T-helper 2 cell treated with Interferon-gamma antibody and Interleukin-4, amounts not matched to agents 5 μg/mL and 100 μg/mL, for 36 hours (primary cell): ENCODE data around the gene NKAIN4.
"Not testable (repeated sequence)": the region's sequence is repeated elsewhere in the genome, so short reads cannot be mapped to it uniquely, and the experiment has no call there.

Source experiments
- DNase-seq: peaks from one replicate; pipeline ENCODE4 v3.0.0; 2021; ENCODE audit warnings: low spot score
- H3K27ac Mint-ChIP-seq: one replicate; pipeline ENCODE4 v1.8.0; 2021; ENCODE audit warnings: mild to moderate bottlenecking, mixed read lengths
- H3K27me3 Mint-ChIP-seq: one replicate; pipeline ENCODE4 v1.8.0; 2021; ENCODE audit warnings: low read depth, mixed read lengths
- H3K36me3 Mint-ChIP-seq: one replicate; pipeline ENCODE4 v1.8.0; 2021; ENCODE audit warnings: low read depth, mixed read lengths
- H3K4me1 Mint-ChIP-seq: one replicate; pipeline ENCODE4 v1.8.0; 2021; ENCODE audit warnings: low read depth, mixed read lengths
- H3K4me3 Mint-ChIP-seq: one replicate; pipeline ENCODE4 v1.8.0; 2022; ENCODE audit warnings: mild to moderate bottlenecking, moderate library complexity, mixed read lengths
- H3K9me3 Mint-ChIP-seq: one replicate; pipeline ENCODE4 v1.8.0; 2021; ENCODE audit warnings: mixed read lengths

NKAIN4 gene

DNA sequence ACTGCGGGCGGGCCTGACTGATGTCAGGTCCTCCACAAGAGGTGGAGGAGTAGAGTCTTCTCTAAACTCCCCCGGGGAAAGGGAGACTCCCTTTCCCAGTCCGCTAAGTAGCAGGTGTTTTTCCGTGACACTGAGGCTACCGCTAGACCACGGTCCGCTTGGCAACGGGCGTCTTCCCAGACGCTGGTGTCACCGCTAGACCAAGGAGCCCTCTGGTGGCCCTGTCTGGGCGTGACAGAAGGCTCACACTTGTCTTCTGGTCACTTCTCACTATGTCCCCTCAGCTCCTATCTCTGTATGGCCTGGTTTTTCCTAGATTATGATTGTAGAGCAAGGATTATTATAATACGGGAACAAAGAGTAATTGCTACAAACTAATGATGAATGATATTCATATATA is 2.9 kb downstream of the NKAIN4 start:
- not testable (repeated sequence) for H3K9me3 Mint-ChIP-seq, H3K4me3 Mint-ChIP-seq, H3K27ac Mint-ChIP-seq, H3K36me3 Mint-ChIP-seq, H3K4me1 Mint-ChIP-seq, DNase-seq
- H3K27me3 Mint-ChIP-seq = peaks cover 37% of the 10 kb centered on the region

DNA sequence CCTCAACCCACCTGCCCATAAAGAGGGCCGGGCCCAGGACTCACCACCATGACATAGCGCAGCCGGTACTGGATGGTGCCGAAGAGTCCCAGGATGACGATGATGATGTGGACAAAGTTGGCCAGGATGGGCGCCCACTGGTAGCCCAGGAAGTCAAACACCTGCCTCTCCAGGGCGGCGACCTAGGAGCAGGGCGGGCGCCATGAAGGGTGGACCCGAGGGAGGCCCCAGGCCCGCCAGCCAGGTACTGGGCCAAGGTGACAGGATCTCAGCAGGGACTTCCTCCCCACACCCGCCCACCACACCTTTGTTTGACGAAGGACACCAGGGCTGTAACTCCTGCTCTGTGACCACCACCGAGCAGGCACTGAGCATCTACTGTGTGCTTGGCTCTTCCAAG is 4.4 kb downstream of the NKAIN4 start:
- Mint-ChIP-seq H3K36me3 (no peaks in the 10 kb centered on the region), H3K4me1 (no peaks in the 10 kb centered on the region), H3K9me3 (no peaks in the 10 kb centered on the region), H3K27me3 (peaks cover 33% of the 10 kb centered on the region), H3K27ac (no peak overlapping the region), H3K4me3 (no peak overlapping the region)
- DNase-seq = no peak

DNA sequence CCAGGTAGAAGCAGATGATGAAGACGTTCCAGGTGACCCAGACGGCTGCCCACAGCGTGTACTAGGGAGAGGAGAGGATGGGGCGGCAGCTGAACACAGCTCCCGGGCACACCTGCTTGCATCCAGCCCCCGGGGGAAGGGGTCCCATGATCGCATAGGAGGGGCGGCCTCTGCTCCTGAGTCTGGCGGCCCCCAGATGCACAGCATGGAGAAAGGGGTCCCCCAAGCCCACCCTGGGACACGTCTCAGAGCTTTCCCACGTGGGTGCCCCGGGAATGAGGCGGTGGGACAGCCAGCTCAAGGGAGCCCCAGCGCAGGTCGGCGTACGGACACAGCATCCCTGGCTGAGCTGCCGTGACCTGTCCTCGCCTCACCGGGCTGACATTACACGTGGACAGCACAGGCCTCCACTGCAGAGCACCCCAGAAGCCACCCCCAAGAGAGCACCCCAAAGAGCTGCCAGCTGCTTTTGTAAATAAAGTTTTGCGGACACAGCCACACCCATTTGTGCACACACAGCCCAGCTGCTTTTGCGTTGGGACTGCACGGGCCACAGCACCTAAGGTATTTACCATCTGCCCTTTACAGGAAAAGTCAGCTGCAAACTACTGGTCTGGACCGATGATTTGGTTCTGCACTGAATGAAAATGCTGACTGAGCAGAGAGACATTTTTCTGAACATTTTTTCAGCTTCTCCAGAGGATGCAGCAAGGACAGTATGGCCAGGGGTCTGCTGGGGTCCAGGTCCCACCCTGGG is 5.2 kb downstream of the NKAIN4 start:
- peaks cover 30% of the 10 kb centered on the region for H3K27me3 Mint-ChIP-seq
- H3K4me3 Mint-ChIP-seq = no peak overlapping the region
- DNase-seq = no peak
- H3K36me3 Mint-ChIP-seq = no peaks in the 10 kb centered on the region
- H3K27ac Mint-ChIP-seq = no peak overlapping the region
- no peaks in the 10 kb centered on the region for H3K4me1 Mint-ChIP-seq
- no peaks in the 10 kb centered on the region for H3K9me3 Mint-ChIP-seq

DNA sequence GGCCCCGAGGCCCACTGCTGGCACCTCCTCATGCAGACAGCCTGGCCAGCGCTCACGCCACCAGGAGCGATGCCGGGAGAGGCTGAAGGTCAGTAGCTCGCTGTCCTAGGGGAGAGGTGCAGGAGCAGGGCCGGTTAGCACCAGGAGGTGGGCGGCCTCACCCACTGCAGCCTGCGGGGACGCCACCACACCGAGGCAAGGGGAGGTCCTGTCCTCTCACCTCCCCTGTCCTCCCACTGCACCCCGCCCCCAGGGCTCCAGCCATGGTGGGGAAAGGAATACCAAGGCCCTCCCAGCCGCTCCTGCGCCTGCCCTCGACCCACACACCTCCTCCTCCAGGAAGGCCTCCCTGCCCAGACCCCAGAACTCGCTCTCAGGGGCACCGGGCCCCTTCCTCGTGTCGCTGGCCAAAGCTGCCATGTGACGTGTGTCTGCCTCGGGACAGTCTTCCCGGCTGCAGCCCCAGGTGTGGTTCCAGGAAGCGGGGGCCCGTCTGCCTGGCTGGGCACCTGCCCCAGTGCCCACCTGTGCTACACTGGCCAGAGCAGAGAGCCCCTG is 6.5 kb downstream of the NKAIN4 start:
- H3K27me3 Mint-ChIP-seq = peaks cover 25% of the 10 kb centered on the region
- H3K4me1 Mint-ChIP-seq = no peaks in the 10 kb centered on the region
- DNase-seq = no peak
- no peaks in the 10 kb centered on the region for H3K36me3 Mint-ChIP-seq
- no peak overlapping the region for H3K27ac Mint-ChIP-seq
- no peak overlapping the region for H3K4me3 Mint-ChIP-seq
- no peaks in the 10 kb centered on the region for H3K9me3 Mint-ChIP-seq

DNA sequence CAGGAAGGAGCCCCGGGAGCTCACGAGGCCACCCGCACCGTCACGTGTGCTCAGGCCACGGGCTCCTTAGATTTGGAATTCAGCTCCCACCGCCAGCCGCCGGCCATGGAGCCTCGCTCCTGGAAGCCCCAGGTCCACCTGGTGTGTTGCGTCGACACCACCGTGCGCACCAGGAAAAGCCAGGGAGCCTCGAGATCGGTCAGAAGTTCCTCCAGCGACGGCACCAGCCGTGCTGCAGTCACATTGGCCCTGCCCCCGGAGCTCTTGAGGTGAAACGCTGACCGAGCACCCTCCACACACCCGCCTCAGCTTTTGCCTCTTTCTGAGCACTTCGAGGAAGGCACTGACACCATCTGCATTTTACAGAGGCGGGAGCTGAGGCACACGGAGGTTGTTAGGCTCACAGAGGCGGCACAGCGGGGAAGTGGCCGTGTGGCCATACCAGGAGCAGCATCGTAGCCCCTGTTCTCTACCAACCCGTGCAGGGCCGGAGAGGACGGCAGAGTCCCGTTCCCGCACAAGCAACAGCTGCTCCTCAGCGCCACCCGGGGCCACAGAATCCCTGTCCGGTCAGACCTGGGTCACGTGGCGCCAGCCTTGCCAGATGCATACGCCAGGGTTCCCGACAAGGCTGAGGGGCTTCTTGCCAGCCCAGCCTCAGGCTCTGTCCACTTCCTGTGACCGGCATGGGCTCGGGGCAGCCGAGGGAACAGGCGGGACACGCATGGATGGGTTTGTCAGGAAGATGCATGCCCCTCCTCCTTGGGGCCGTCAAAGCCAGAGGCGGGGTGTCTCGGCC is 7.6 kb downstream of the NKAIN4 start:
- Mint-ChIP-seq H3K36me3 (no peaks in the 10 kb centered on the region), H3K4me3 (no peak overlapping the region), H3K9me3 (no peaks in the 10 kb centered on the region), H3K27me3 (peaks cover 16% of the 10 kb centered on the region), H3K4me1 (no peaks in the 10 kb centered on the region), H3K27ac (no peak overlapping the region)
- no peak for DNase-seq

DNA sequence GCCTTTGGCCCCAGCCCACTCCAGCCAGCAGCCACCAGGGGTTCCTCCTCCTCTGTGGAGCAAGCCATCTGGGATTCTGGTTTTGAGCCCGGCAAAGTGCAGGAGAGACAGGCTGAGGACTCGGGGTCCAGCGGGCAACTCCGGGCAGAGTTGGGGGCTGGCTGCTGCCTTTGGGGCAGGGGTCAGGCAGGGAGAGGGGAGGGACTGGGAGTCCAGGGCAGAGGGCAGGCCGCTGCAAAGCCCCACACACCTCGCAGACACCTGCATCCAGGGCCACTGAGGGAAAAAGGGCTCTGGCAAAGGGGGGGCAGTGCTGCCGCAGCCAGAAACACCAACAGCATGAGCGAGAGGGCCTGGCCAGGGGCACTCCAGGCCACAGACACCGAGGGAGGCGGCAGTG is 9.8 kb downstream of the NKAIN4 start:
- H3K36me3 Mint-ChIP-seq = no peaks in the 10 kb centered on the region
- no peak overlapping the region for H3K4me3 Mint-ChIP-seq
- no peak for DNase-seq
- H3K27ac Mint-ChIP-seq = no peak overlapping the region
- no peaks in the 10 kb centered on the region for H3K9me3 Mint-ChIP-seq
- no peaks in the 10 kb centered on the region for H3K4me1 Mint-ChIP-seq
- H3K27me3 Mint-ChIP-seq = peaks cover 16% of the 10 kb centered on the region

DNA sequence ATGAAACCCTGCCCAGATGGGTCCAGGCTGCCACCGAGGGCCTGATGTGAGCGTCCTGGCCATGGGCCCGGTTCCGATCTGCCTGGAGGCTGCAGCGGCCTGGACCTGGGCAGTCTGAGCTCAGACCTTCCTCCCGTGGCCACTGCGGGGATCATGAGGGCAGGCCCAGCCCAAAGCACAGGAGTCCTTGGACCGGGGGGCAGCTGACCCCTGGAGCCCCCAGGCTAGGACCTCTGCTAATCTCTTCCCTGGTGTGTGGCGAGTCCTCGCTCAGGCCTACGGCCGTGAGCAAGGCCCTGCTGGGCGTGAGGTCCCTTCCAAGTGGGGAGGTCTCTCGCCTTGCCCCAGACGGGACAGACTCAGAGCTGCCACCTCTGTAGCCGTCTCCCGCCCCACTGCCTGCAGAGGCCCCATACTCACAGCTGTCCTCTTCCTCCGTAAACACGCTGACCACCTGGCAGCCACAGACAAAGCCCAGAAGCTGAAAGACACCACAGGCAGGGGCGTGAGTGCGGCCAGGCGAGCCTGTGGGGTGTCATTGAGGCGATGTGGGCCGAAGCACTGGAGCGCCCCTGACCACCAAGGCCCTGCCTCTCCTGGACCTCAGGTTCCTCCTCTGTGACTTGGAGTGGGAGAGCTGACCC is 10.5 kb downstream of the NKAIN4 start:
- peaks cover 13% of the 10 kb centered on the region for H3K27me3 Mint-ChIP-seq
- no peaks in the 10 kb centered on the region for H3K4me1 Mint-ChIP-seq
- H3K27ac Mint-ChIP-seq = no peak overlapping the region
- no peaks in the 10 kb centered on the region for H3K36me3 Mint-ChIP-seq
- no peak for DNase-seq
- no peak overlapping the region for H3K4me3 Mint-ChIP-seq
- no peaks in the 10 kb centered on the region for H3K9me3 Mint-ChIP-seq

DNA sequence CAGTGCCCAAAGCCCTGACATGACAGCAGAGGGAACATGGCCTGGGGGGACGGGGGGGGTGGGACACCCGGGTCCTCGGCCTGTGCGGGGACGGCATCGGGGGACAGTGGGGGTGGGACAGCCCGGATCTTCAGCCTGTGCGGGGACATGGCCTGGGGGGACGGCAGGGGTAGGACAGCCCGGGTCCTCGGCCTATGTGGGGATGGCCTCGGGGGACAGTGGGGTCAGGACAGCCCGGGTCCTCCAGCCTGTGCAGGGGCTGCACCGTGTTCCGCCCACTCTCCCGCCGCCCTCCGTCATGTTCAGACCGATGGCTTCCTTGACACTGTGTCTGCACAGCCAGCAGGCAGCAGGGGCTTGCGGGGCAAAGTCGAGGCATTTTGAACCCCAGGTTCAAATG is 11.5 kb downstream of the NKAIN4 start:
- Mint-ChIP-seq H3K4me3 (no peak overlapping the region), H3K36me3 (no peaks in the 10 kb centered on the region), H3K4me1 (no peaks in the 10 kb centered on the region), H3K27ac (no peak overlapping the region), H3K27me3 (peaks cover 8% of the 10 kb centered on the region), H3K9me3 (no peaks in the 10 kb centered on the region)
- no peak for DNase-seq

DNA sequence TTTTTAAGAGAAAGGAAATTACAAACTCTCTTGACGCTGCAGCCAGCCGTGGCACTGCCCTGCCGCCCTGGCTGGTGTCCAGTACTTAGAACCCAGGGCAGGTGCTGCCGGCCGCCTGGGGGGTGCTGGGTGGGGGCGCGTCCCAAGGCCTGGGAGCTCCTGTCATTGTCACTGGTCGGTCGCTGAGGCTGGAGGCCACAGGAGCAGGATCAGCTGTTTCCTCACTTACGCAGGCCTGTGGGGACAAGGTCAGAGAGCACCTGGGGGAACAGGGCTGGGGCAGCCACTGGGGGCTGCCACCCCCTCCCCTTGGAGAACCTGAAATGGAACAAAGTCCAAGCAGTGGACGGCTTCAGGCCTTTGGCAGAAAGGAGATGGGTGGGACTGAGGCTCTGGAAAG is 13.0 kb downstream of the NKAIN4 start:
- no peak overlapping the region for H3K27ac Mint-ChIP-seq
- no peaks in the 10 kb centered on the region for H3K36me3 Mint-ChIP-seq
- H3K27me3 Mint-ChIP-seq = peaks cover 8% of the 10 kb centered on the region
- DNase-seq = no peak
- no peaks in the 10 kb centered on the region for H3K4me1 Mint-ChIP-seq
- no peaks in the 10 kb centered on the region for H3K9me3 Mint-ChIP-seq
- no peak overlapping the region for H3K4me3 Mint-ChIP-seq

DNA sequence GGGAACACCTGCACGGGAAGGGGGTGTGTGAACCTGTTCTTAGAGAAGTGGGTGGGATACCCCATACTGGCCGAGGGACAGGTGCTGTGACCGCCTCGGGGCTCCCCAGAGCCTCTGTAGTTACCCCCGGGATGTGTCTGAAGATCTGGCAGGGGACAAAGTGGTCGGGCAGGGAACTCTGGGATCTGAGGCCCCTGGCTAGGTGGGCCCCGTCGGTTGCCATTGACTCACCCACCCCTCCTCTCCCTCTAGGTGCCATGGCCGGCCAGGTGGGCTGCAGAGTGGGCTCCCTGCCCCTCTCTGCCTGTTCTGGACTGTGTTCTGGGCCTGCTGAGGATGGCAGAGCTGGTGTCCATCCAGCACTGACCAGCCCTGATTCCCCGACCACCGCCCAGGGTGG is 14.3 kb downstream of the NKAIN4 start:
- H3K27ac Mint-ChIP-seq = no peak overlapping the region
- no peaks in the 10 kb centered on the region for H3K36me3 Mint-ChIP-seq
- H3K4me3 Mint-ChIP-seq = no peak overlapping the region
- no peak for DNase-seq
- no peaks in the 10 kb centered on the region for H3K9me3 Mint-ChIP-seq
- no peaks in the 10 kb centered on the region for H3K4me1 Mint-ChIP-seq
- no peaks in the 10 kb centered on the region for H3K27me3 Mint-ChIP-seq

DNA sequence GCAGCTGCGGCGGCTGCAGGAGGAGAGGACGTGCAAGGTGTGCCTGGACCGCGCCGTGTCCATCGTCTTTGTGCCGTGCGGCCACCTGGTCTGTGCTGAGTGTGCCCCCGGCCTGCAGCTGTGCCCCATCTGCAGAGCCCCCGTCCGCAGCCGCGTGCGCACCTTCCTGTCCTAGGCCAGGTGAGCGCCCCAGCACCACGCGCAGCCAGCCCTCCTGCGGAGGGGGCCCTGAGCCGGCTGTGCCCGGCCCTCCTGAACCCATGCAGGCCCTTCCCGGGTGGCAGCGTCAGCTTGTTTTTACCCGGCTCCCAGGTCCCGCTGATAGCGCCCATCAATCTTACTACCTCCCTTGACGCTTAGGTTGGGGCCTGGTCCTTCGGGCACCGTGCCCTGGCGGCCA is 14.8 kb downstream of the NKAIN4 start:
- Mint-ChIP-seq H3K4me1 (no peaks in the 10 kb centered on the region), H3K4me3 (no peak overlapping the region), H3K9me3 (no peaks in the 10 kb centered on the region), H3K27me3 (no peaks in the 10 kb centered on the region), H3K36me3 (no peaks in the 10 kb centered on the region), H3K27ac (no peak overlapping the region)
- no peak for DNase-seq

DNA sequence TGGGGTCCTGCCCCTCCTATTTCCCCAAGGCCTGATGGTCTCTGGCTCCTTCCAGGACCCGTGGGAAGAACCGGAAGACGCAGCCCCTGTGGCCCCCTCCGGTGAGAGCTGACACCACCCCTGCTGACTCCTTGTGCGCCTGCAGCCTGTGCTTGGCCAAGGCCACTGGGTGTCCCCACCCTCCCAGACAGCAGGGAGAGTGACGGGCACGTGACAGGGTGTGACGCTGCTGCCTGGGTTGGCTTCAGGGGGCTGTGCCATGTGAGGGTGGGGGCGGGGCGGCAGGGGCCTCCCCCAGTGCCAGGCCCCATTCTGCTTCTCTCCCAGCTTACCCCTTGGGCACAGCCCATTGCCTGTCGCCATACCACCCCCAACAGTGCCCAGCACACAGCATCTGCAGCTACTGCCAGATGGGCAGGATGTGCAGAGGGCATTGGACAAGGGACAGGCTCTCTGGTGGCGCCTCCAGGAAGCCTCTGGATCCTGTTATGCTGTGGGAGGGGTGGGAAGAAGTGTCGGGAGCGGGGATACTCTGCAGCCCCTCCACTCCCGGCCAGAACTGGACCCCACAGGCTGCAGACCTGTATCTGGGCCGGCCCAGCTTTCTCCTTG is 15.6 kb downstream of the NKAIN4 start:
- Mint-ChIP-seq H3K36me3 (no peaks in the 10 kb centered on the region), H3K4me1 (no peaks in the 10 kb centered on the region), H3K9me3 (no peaks in the 10 kb centered on the region), H3K4me3 (no peak overlapping the region), H3K27ac (no peak overlapping the region), H3K27me3 (no peaks in the 10 kb centered on the region)
- no peak for DNase-seq

DNA sequence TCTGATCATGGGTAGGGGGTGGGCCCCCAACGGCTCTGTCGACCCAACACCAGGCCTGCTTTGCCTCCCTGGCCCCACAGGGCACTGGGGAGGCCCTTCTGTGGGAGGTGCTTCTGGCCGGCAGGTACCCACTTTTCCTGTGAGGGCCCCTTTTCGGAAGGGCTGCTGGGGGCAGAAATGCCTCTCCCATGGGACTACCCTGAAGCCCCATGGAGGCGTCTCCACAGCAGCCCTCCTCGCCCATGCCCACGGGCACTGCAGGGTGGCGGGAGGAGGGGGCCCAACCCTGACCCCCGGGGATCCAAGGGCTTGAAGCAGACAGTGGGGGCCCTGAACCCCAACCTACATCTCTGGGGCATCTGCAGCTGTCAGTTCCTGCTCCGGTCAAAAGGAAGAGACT is 16.2 kb downstream of the NKAIN4 start:
- Mint-ChIP-seq H3K4me1 (no peaks in the 10 kb centered on the region), H3K9me3 (no peaks in the 10 kb centered on the region), H3K27ac (no peak overlapping the region), H3K27me3 (no peaks in the 10 kb centered on the region), H3K4me3 (no peak overlapping the region), H3K36me3 (no peaks in the 10 kb centered on the region)
- DNase-seq = no peak
